GM18951 (cell line): Measurements from ENCODE around the gene BGLAP.

Experiments used
- POLR2A ChIP-seq: IDR thresholded peaks from 4 replicates; pipeline ENCODE4 v1.6.1; 2011; ENCODE audit warnings: mild to moderate bottlenecking; ENCODE audit not compliant: insufficient read length, insufficient read depth; ENCODE audit errors: extremely low read depth
- in situ Hi-C: fragments of 300-500 bp; cut with MboI; formaldehyde crosslinking; loops from one replicate; pipeline ENCODE4 v1.12.0; 2022; ENCODE audit warnings: low sequenced_read_pairs, mixed read lengths, inconsistent platforms; ENCODE audit not compliant: unreplicated experiment

BGLAP gene

DNA sequence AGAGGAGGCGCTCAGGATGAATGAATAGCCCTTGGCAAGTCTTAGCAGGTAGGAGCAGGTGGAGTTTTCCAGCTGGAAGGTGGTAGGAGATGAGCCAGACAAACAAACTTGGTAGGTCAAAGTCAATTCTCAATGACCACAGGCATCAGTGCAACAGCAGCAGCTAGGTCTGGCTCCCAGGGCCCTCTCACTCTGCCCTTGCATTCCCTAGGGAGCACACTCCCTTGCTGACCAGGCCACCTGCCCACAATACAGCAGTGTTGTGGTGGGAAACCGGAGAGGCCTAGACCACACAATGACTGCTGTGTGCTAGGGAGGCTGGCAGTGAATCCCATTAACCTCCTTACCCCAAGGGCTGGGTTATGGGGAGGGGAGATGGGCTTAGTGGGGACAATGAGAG is 18.9 kb downstream of the BGLAP start:
- no peak for TF ChIP-seq POLR2A
- in situ Hi-C loops = no loop called here

- TF ChIP-seq POLR2A = no peak
- in situ Hi-C loops = no loop called here
Measured at GRCh38 chr1:156262461-156263287, 20.7 kb downstream of the BGLAP start.

DNA sequence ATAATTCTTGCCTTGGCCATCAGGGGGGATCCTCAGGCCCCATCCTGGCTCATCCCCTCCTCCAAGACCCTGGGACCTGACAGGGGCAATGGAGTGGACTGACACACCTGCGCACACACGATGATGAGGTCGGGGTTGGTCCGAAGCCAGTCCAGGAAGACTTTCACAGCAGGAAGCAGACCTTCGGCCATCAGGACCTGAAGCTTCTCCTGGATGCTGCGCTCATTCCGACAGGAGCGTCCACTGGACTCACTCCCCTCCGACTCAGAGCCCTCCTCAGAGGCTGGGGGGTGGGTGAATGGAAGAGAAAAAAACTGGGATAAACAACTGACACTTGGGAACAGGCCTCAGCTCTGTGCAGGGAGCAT is 21.3 kb downstream of the BGLAP start:
- in situ Hi-C loops = no loop called here
- no peak for TF ChIP-seq POLR2A

- in situ Hi-C loops = no loop called here
- TF ChIP-seq POLR2A = no peak
Measured at GRCh38 chr1:156266051-156266450, 24.1 kb downstream of the BGLAP start.

DNA sequence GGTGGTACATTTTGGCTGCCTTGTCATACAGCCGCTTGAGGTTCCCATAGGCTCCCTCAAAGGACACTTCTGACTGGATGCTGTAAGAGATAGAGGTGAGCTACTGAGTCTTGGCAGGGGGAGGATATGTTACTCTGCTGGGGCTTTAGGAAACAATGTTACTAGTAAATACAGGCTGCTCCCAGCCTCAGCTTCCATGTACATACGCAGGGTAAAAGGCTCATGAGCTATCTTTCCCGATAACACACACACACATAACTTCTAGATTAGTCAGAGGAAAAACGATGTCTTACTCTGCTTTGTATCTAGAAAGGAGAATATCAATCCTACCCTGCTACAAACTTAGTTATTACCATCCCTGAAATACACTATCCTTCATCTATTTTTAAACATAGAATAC is 26.4 kb downstream of the BGLAP start:
- in situ Hi-C loops = no loop called here
- no peak for TF ChIP-seq POLR2A

DNA sequence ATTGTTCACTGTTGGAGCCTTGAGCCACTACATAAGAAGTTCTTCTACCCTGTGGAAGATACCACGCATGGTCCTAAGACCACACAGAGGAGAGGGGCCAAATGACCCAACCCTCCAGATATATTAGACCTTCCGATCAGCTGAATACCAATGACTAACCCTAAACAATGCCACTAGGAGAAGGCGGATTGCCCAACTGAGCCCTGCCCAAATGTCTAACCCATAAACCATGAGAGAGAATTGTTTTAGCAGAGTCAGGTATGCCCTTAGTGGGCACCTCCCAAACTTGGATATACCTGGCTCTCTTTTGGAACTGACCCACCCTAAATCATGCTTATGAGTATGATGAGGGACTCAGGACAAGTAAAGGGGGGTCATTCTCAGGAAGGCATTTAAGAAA is 28.3 kb downstream of the BGLAP start:
- TF ChIP-seq POLR2A = no peak
- in situ Hi-C loops = no loop called here

DNA sequence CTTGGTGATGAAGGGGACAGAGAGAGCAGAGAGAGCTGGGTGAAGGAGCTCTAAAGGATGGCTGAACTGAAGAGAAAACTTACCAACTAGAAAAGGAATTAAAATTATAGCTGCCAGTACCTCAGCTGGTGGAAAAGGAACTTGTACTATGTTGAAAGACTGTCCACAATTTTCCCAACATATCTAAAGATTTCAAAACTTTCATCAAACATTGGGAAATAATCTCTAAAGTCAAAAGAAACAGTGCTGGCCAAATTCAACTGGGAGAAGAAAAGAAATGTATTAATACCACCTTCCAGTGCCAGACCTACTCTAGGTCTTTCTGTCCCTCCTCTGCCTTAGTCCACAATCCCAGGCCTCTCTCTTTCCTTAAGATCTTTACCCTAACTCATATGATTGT is 34.5 kb downstream of the BGLAP start:
- no peak for TF ChIP-seq POLR2A
- in situ Hi-C loops = no loop called here

- in situ Hi-C loops = no loop called here
- TF ChIP-seq POLR2A = no peak
Measured at GRCh38 chr1:156276966-156277381, 35.0 kb downstream of the BGLAP start.

DNA sequence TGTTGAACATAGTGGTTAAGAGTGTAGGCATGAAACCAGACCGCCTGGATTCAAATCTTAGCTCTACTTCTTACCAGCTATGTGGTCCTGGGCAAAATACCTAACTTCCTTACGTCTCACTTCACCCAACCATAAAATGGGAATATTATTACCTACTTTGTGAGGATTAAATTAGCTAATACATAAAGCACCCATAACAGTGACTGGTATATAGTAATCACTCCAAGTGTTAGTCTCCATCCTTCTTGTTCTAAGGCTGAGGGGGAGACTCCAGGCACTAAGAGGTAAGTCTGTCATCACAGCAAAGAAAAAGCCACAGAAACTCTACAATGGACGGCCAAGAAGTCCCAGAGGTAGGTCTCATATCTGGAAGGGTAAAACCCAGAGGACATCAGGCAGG is 37.9 kb downstream of the BGLAP start:
- in situ Hi-C loops = no loop called here
- no peak for TF ChIP-seq POLR2A

DNA sequence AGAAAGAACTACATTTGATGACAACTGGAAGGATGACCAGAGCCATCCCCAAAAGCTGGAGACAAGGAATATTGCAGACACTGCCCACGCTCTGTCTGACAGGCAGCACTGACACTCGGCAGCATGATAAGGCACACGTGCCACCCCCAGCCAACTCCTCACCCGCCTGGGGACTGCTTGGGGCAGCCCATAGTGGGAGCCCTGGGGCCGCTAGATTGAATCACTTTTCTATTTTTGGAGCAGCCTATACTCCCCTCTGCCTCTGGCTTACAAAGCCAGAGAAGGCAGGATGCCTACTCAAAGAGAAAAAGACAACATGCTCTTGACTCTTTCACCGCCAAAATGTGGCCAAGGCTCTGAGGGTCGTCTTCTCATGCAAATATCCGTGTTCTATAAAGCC is 39.3 kb downstream of the BGLAP start:
- TF ChIP-seq POLR2A = no peak
- in situ Hi-C loops = no loop called here

DNA sequence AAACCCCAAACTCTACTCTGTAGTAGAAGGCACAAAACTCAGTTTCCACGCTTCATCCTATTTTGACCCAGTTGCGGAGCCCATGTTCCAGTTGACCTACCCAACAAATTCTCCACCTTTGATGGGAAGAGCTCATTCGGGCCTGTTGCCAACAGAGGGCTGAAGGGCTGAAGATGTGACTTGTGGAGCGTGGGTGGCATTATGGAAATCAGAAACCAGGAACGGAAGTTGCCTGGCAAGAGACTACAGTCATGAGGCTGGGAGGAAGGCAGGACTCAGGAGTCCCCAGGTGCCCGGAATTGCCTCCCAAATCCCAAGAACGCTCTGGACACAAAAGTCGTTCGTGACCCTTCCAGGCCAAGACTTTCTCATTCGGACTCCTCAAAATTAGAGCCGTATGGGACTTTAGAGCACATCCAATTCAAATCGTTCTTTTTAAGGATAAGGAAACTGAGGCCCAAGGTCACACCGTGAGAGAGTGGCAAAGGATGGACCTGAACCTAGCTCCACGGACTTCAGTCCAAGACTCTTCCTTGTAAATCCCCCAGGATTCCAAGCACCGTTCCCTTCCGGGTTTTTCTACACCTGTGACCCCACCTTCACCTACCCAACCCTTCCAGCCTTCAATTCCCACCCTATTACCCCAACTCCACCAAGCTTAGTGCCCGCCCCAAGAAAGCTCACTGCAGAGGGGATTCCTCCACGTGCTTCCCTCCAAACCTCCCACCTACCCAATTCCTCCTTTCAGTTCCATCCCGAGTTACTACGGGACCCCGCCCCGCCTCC is 39.9 kb downstream of the BGLAP start:
- TF ChIP-seq POLR2A = no peak
- in situ Hi-C loops = no loop called here

DNA sequence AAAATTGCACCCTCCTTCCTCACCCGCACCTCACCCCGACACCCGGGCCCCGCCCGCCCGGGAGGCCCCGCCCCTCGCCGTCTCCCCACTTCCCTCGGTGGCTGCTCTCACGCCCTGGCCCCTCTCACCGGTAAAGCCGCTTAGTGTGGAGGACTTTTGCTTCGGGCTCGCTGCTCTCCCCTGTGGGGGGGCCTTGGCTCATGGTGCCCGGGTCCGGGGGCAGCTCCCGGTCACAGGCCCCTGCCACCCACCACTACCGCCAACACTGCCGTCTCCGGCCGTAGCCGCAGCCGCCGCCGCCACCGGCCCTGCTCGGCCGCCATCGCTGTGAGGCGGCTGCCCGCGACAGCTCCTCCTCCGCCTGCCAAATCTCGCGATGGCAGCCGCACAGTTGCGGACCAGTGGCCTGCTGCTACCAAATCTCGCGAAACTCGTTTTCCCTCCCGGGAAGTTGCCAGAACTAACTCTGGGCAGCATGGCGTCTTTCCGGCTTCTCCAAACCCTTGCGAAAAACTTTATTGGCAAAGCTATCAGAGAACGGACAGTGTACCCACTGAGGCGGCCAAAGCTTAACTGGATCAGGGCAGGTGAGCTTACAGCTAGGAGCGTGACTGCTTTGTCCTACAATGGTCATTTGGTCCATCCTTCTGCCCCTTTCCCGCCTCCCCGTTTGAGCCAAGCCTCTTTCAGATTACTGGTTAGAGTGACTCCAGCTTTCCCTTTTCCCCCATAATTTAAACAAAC is 40.7 kb downstream of the BGLAP start, which contains the start of gene SMG5:
SMG5 (minus strand) TSS at position 347 of the 744 bp plus-strand sequence; CDS start at position 202, 145 bp downstream.
- TF ChIP-seq POLR2A = peak; percentile 98
- in situ Hi-C loops = no loop called here

DNA sequence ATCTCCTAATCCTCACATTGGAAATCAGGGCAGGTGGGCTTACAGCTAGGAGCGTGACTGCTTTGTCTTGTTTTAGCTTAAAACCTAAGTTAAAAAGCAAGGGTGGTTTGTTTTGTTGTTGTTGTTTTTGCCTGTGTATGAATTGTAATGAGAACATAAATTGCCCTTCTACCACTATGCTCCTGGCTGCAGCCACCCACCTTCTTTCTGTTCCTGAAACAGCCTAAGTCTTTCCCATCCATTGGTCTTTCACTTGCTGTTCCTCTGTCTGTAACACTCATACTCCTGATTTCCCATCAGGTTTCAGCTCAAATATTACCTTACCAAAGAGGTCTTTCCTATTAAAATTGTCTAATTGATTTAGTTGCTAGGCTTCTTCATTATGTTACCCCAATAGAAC is 41.5 kb downstream of the BGLAP start:
- in situ Hi-C loops = no loop called here
- no peak for TF ChIP-seq POLR2A
